Smooth muscle cell (in vitro differentiated cells): ENCODE measurements around the gene PARVG. TPM values are rescaled to one million over a fixed set of nuclear protein-coding genes. Genes with fewer than 3 reads are reported as not detected.

Source experiments
- DNase-seq: peaks from one replicate; lab custom pipeline; 2025; ENCODE audit not compliant: unreplicated experiment; lab: John Stamatoyannopoulos, UW
- H2AFZ ChIP-seq: fragments of 200-600 bp; sonication (generic); 2 replicates; pipeline ENCODE4 v1.6.0; 2016; ENCODE audit warnings: antibody characterized with exemption, low read depth, mild to moderate bottlenecking
- H3F3A ChIP-seq: fragments of 200-600 bp; sonication (generic); 2 replicates; pipeline ENCODE4 v1.6.0; 2017; ENCODE audit warnings: antibody characterized with exemption, low read depth
- H3K27ac ChIP-seq: fragments of 200-600 bp; sonication (generic); 2 replicates; pipeline ENCODE4 v1.5.1; 2016; ENCODE audit warnings: low read depth, mild to moderate bottlenecking
- H3K27me3 ChIP-seq: fragments of 200-600 bp; sonication (generic); 2 replicates; pipeline ENCODE4 v1.6.1; 2016; ENCODE audit warnings: low read depth, mild to moderate bottlenecking
- H3K36me3 ChIP-seq: fragments of 200-600 bp; sonication (generic); 2 replicates; pipeline ENCODE4 v1.5.1; 2016; ENCODE audit warnings: low read depth
- H3K4me1 ChIP-seq: fragments of 200-600 bp; sonication (generic); 2 replicates; pipeline ENCODE4 v1.5.1; 2016; ENCODE audit warnings: low read depth
- H3K4me2 ChIP-seq: fragments of 200-600 bp; sonication (generic); 2 replicates; pipeline ENCODE4 v1.6.0; 2016; ENCODE audit warnings: mild to moderate bottlenecking
- H3K4me3 ChIP-seq: fragments of 200-600 bp; sonication (generic); 2 replicates; pipeline ENCODE4 v1.5.1; 2016; ENCODE audit warnings: mild to moderate bottlenecking
- H3K79me2 ChIP-seq: fragments of 200-600 bp; sonication (generic); 2 replicates; pipeline ENCODE4 v1.6.0; 2016; ENCODE audit warnings: low read depth, mild to moderate bottlenecking
- H3K9ac ChIP-seq: fragments of 200-600 bp; sonication (generic); 2 replicates; pipeline ENCODE4 v1.6.0; 2016; ENCODE audit warnings: low read depth
- H3K9me3 ChIP-seq: fragments of 200-600 bp; sonication (generic); replicated peaks from 2 replicates; pipeline ENCODE4 v1.5.1; 2016; ENCODE audit warnings: low read depth
- H4K20me1 ChIP-seq: fragments of 200-600 bp; sonication (generic); 2 replicates; pipeline ENCODE4 v1.6.0; 2016; ENCODE audit warnings: low read depth
- CTCF ChIP-seq: fragments of 200-600 bp; sonication (generic); IDR thresholded peaks from 2 replicates; pipeline ENCODE4 v1.5.1; 2017; ENCODE audit warnings: borderline replicate concordance, mild to moderate bottlenecking, antibody characterized with exemption; ENCODE audit not compliant: insufficient read depth, poor library complexity, severe bottlenecking
- WGBS: methylation state at CpG from one replicate; pipeline ENCODE4 v1.1.7; 2016; ENCODE audit warnings: low lambda C conversion rate; 5-methylcytosine and 5-hydroxymethylcytosine counted together
- polyA plus RNA-seq: library from polyadenylated mRNA; unstranded; fragments of >200 nt; fragmentation: Nextera tagmentation; extraction: Ambion mirVana; gene quantifications from 2 replicates; pipeline ENCODE4 v1.2.1, GENCODE V29; 2016
- total RNA-seq: library from RNA; depleted of rRNA; stranded (reverse); fragments of >200 nt; gene quantifications from 2 replicates; pipeline ENCODE4 v1.2.3, GENCODE V29; 2014

Gene PARVG
- 0.40 and 0.90 TPM in 2 replicates for total RNA-seq
- polyA plus RNA-seq, result not detected in 2 replicates

- 79% methylated on average over 5 of the region's 5 CpGs for WGBS
- H3K4me2 ChIP-seq, result no peak within 1 kb of the TSS
Observed at GRCh38 chr22:44180706-44181032, at the start of gene PARVG. PARVG (plus strand) TSS chr22:44180925; CDS start chr22:44183330, 2,405 bp downstream.

GRCh38 chr22:44131412-44131811, 49.3 kb upstream of the PARVG start:
- Histone ChIP-seq H3K9ac (no peak overlapping the region), H3K4me3 (no peak overlapping the region), H3K79me2 (no peaks in the 10 kb centered on the region), H3F3A (no peaks in the 10 kb centered on the region), H3K27me3 (no peaks in the 10 kb centered on the region), H3K4me2 (no peak overlapping the region), H2AFZ (no peak overlapping the region), H3K9me3 (no peaks in the 10 kb centered on the region), H3K4me1 (no peaks in the 10 kb centered on the region), H4K20me1 (peaks cover 12% of the 10 kb centered on the region), H3K27ac (no peak overlapping the region), H3K36me3 (peaks cover 10% of the 10 kb centered on the region)
- 98% methylated on average over 12 of the region's 12 CpGs for WGBS
- TF ChIP-seq CTCF, result no peak
- DNase-seq, result no peak

More at GRCh38 chr22:44180706-44181032, at the start of gene PARVG:
- Histone ChIP-seq H3K36me3 (no peaks in the 10 kb centered on the region), H3F3A (no peaks in the 10 kb centered on the region), H3K4me1 (peaks cover 10% of the 10 kb centered on the region), H3K79me2 (no peaks in the 10 kb centered on the region), H4K20me1 (no peaks in the 10 kb centered on the region), H3K27ac (no peak within 1 kb of the TSS), H2AFZ (no peak within 1 kb of the TSS), H3K4me3 (no peak within 1 kb of the TSS), H3K9me3 (no peaks in the 10 kb centered on the region), H3K27me3 (no peaks in the 10 kb centered on the region), H3K9ac (no peak within 1 kb of the TSS)
- DNase-seq, result no peak
- TF ChIP-seq CTCF, result no peak

- Histone ChIP-seq H3K4me3 (no peak overlapping the region), H3K27me3 (no peaks in the 10 kb centered on the region), H2AFZ (no peak overlapping the region), H3K4me1 (no peaks in the 10 kb centered on the region), H3F3A (no peaks in the 10 kb centered on the region), H3K79me2 (no peaks in the 10 kb centered on the region), H3K9ac (no peak overlapping the region), H4K20me1 (peaks cover 12% of the 10 kb centered on the region), H3K4me2 (no peak overlapping the region), H3K36me3 (peaks cover 17% of the 10 kb centered on the region), H3K27ac (no peak overlapping the region), H3K9me3 (no peaks in the 10 kb centered on the region)
- no peak for DNase-seq
- 93% methylated on average over 13 of the region's 13 CpGs for WGBS
- no peak for TF ChIP-seq CTCF
Observed at GRCh38 chr22:44131989-44132685, 48.6 kb upstream of the PARVG start.

- peaks cover 12% of the 10 kb centered on the region for H4K20me1 ChIP-seq
- no peak overlapping the region for H2AFZ ChIP-seq
- H3K36me3 ChIP-seq, result peaks cover 22% of the 10 kb centered on the region
- no peak overlapping the region for H3K9ac ChIP-seq
- H3K27ac ChIP-seq, result no peak overlapping the region
- H3F3A ChIP-seq, result no peaks in the 10 kb centered on the region
- no peak overlapping the region for H3K4me3 ChIP-seq
- DNase-seq, result no peak
- H3K9me3 ChIP-seq, result no peaks in the 10 kb centered on the region
- H3K79me2 ChIP-seq, result no peaks in the 10 kb centered on the region
- no peak for TF ChIP-seq CTCF
- H3K27me3 ChIP-seq, result no peaks in the 10 kb centered on the region
- WGBS, result 84% methylated on average over 12 of the region's 12 CpGs
- H3K4me2 ChIP-seq, result no peak overlapping the region
- H3K4me1 ChIP-seq, result no peaks in the 10 kb centered on the region
Observed at GRCh38 chr22:44132724-44133123, 48.0 kb upstream of the PARVG start.
